Astrocyte (in vitro differentiated cells and primary cell): ENCODE data around the gene MAGI1.

Experiments used
- CTCF ChIP-seq: IDR thresholded peaks from 2 replicates; pipeline ENCODE4 v1.5.1; 2011; ENCODE audit warnings: low read depth, mild to moderate bottlenecking, inconsistent platforms, low read length, moderate library complexity; ENCODE audit not compliant: insufficient read depth
- EZH2 ChIP-seq: IDR thresholded peaks from 2 replicates; pipeline ENCODE4 v1.6.1; 2012; ENCODE audit warnings: mild to moderate bottlenecking, low read length, inconsistent platforms; ENCODE audit not compliant: insufficient read depth

GRCh38 chr3:65576228-65576627 lies 462.5 kb downstream of the MAGI1 start:
- no peak for TF ChIP-seq CTCF
- no peak for TF ChIP-seq EZH2
